Measurements from ENCODE around the gene MMP17.
A peak's percentile ranks its signal among the peaks of the same experiment; 100 is the strongest.

The MMP17 gene

DNA sequence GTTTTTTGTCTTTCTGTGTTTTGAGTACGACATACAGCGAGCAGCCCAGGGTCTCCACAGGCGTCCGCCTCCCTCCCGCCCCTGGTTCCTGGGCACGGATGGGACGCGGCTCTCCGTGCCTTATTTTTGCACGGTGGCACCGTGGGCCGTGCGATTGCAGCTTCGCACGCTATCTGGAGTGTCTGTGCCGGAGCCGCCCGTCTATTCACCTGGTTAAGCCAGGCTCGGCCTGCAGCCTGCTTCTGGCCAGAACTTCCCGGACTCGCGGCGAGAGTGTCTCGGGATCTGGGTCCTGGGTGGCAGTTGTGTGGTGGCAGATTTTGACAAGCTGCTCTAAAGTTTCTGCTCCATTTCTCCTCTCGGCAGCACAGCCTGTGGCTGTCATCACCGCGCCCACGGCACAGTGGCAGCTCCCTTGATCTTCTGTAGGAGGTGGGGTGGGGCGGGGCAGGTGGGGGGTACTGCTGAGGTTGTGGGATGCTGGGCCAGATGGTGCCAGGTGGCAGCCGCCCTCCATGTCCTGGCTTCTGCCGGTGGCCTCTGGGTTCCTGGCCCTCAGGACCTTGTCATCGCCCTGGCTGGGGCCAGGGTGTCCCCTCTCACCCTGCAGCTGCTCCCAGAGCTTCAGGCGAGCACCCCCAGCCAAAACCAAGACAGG lies 2.9 kb downstream of the MMP17 start:
- DNase-seq: peak; percentile 70 to 85

DNA sequence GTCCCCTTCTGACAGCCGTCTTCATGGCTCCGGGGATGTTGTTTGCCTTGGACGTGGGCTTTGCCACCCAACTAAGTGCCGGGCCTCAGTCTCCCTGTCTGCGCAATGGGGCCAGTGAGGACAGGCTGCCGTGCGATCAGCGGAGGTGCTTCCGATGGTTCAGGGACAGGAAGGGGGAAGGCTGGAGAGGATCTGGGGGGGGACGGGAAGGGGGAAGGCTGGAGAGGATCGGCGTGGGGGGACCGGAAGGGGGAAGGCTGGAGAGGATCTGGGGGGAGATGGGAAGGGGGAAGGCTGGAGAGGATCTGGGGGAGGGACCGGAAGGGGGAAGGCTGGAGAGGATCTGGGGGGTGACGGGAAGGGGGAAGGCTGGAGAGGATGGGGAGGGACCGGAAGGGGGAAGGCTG lies 3.4 kb downstream of the MMP17 start:
- DNase-seq: peak; percentile 68 to 78

DNA sequence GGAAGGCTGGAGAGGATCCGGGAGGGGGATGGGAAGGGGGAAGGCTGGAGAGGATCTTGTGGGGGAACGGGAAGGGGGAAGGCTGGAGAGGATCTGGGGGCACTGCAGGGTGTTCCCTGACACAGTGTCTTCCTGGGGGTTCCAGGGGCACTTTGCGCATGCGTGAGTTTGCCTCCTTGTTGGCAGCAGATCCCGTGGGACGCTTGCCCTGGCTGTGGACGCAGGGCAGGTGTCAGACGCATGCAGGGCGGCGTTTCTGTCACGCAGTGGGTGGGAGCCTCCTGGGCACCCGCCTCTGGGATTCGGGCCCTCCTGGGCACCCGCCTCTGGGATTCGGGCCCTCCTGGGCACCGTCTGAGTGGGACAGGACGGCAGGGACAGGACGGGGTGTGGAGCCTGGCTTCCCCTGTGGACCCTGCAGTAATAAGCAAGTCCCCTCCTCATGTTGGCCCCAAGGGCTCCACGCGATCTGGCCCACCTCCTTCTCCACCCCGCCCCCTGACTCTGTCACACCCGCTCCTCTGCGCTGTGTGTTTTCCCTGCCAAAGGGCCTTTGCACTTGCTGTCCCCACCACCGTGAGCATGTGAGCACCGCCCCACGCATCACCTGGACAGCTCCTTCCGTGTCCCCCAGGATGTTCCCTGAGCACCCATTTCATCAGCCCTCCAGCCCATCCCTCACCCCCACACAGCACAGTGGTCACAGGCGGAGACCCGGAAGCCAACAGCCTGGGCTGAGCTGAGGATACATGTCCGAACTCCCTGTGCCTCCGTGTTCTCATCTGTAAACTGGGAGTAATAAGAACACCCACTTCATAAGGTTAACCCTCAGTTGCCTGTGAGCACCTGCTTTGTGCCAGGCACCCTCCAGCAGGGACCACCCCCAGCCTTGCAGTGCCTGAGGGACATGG lies 4.4 kb downstream of the MMP17 start:
- peak; percentile 53 to 79 for DNase-seq

DNA sequence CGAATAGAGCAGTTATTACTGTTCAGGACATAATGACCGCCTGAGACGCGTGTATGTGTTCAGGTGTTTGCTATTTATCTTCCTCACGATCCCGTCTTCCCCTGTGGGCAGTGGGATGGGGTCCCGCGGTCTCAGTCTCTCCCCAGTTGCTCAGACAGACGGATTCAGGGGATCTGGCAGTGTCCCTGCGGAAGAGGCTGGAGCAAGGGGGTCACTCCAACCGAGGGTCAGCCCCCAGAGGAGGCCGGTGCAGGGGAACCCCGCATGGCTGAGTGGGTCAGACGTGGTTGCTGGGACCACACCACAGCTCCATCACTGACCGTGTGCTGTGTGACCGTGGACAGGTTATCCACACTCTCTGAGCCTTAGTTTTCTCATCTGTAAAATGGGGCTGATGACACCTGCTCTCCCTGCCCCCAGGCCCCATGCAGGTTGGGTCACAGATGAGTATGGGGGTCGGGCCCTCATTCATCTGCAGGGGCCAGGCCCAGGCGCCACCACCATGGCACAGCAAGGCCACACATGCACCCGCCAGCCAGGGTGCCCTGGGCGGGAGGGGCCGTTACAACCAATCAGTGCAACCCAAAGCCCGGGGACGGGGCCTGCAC lies 5.2 kb downstream of the MMP17 start:
- DNase-seq: no peak

DNA sequence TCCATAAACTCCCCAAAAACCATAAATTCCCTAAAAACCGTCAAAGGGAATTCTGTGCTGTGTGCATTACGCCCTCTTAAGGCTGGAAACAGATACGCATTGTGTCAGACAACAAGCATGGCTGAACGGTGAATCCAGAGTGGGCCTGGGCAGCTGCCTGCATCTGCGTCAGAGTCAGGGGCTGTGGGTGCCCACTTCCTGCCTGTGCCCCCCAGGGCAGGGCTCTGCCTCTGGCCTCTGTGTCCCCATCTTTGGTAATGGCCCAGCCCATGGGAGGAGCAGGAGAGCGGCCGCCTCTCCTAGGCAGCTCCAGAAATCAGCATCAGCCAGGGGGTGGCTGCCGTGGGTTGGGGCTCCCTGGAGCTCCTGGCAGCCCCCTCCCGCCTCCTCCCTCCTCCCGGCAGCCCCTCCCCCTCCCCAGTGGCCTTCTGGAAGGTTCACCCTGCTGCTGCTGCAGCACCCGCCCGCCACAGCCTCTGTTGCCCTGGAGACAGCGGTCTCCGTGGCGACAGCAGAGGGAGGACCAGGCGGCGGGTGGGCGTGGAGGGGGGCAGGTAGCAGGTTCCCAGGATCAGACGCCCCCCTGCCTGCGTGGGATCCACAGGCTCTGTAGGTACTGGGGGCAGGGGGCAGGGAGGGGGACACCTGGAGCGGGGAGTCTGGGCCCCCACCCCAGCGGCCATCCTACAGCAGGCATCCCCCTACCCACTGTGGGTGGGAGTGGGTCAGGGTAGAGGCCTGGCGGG lies 5.9 kb downstream of the MMP17 start:
- peak in 1 of 2 experiments; percentile 28 for DNase-seq

DNA sequence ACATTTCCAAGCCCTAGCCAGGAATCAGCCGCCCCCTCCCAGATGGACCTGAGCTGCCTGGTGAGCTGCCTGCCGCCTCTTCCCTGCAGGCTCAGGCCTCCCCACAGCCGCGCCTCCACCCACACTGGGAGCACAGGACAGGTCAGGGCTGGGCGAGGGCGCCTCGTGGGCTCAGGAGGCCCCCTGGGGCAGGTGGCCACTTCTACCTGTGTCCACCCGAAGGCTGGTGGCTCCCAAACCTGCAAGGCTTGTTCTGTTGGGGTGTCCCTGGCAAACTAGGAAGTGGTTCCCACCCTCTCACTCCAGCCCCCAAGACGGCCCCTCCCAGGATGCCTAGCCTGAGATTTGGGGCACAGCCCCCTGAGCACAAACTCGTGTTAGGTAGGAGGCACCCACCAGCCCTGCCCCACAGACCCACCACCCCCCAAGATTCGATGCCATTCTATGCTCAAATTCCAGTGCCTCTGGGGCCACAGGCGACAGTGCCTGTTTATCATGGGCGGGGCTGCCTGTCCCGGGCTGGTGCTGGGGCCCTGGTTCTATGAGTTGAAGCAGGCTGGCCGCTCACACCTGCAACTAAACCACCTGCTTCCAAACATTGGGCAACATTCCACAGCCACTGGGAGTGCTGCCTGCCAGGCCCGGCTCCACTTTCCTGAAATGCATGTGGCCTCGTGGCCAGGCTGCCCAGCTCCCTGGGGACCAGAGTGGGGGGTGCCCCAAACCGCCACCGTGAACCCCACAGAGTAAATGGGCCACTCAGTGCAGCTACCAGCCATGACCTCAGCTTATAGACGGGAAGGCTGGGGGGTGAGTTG lies 6.8 kb downstream of the MMP17 start:
- DNase-seq: no peak

DNA sequence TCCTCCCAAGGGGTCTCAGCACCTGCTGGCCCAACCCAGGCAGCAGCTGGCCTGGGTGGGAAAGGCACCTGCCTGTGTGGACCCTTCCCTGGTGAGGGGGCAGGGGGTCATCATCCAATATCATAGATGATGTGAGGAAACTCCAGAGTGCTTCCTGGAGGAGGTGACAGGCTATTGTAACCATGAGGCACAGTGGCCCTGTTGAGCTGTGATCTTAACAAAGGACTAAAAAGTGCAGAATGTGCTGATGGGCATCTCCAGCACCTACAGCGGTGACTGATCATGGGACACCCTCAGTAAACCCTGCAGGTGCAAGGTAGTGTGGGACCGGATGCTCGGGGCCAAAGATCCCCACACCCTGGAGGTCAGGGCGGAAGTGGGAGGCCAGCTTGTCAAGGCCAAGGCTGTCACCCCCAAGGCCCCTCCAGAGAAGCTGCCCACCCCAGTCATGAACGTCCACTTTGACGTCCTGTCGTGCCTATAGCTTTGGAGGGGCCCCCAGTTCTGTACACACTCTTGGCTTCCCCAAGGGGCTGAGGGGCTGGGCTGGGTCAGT lies 7.5 kb downstream of the MMP17 start:
- no peak for DNase-seq

DNA sequence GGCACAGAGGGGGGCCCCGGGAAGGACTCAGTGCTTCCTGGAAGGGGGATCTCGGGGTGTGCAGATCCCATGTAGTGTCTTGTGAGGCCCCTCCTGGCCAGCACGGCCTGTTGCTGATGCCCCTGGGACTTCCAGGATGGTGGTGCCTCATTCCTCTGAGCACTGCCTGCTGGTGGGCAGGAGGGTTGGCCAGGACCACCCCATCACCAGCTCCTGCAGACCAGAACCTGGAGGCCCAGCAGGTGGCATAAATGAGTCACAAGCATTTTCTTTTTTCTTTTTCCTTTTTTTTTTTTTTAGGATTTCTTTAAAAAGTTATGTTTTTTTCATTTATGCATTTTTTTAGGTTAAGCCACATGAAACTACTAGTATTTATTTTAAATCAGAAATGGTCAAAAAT lies 8.0 kb downstream of the MMP17 start:
- DNase-seq: no peak

DNA sequence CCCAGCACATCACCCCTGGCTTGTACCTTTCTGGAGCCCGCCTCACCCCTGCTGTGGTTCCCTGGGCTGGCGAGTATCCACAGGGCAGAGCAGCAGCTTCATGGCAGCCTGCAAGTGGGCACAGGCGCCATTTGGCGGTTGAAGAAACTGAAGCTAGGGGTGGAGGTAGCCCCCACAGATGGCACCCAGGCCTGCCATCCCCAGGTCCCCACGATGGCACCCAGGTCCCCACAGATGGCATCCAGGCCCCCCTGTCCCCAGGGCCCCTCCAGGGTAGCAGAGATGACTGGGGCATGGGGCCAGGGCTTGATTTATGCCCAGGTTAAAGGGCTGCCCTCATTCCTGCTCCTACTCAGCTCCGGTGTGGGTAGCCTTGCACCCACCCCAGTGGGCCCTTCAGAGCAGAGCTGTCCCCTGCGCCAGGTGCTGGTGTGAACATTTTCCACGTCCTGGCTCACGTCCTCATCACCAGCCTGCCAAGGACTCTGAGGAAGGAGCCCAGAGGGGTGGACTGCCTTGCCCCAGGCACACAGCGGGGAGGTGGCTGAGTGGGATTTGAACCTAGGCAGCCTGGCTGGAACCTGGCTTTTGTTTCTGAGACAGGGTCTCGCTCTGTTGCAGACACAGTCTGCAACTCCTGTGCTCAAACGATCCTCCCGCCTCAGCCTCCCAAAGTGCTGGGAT lies 8.7 kb downstream of the MMP17 start:
- no peak for DNase-seq

DNA sequence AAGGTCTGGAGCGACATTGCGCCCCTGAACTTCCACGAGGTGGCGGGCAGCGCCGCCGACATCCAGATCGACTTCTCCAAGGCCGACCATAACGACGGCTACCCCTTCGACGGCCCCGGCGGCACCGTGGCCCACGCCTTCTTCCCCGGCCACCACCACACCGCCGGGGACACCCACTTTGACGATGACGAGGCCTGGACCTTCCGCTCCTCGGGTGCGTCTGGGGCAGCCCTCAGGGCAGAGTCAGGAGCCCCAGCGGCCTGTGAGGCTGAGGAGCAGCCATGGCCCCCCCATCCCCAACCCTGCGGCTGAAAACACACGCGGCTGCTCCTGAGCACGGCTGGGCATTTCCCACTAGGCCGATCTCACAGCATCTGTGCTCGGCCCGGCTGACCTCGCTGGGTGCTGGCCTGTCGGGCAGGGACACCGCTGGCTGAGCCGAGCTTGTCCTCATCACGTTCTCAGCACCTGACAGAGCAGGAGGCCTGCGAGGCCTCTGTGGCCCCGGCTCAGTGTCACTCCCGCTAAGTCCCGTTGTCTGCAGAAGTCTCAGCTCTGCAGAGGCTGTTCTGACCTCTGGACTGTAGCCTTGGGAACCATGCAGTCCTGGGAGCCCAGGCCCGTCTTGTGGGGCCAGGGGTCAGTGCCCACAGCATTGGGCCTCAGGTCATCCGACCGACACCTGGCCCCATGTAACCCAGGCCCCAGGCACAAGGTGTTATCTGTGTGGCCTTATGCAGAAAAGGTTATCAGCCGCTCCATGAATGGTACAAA lies 12.6 kb downstream of the MMP17 start:
- DNase-seq: no peak

DNA sequence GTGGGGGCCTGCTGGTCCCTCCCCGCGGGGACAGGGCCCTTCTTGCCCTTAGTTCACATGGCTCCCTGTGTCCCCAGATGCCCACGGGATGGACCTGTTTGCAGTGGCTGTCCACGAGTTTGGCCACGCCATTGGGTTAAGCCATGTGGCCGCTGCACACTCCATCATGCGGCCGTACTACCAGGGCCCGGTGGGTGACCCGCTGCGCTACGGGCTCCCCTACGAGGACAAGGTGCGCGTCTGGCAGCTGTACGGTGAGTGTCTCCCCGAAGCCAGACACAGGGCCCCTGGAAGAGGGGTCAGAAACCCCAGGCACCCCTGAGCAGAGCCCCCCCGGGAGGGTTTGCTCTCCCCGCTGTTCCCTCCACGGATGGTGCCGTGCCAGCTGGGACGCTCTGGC lies 13.4 kb downstream of the MMP17 start:
- DNase-seq: no peak

DNA sequence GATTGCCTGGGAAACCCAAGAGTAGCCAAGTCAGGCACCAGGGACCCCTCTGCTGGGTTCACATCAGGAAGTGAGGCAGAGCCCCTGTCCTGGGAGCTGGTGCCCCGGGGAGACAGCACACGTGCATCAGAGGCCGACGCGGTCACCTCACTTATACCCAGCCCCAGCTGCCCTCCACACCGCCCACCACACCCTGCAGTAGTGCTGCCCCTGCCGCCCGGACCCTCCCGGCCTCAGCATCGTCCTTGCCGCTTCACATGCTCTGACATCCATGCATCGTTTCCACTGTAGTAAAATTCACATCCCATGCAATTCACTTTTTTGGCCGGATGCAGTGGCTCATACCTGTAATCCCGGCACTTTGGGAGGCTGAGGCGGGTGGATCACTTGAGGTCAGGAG lies 14.0 kb downstream of the MMP17 start:
- DNase-seq: no peak

DNA sequence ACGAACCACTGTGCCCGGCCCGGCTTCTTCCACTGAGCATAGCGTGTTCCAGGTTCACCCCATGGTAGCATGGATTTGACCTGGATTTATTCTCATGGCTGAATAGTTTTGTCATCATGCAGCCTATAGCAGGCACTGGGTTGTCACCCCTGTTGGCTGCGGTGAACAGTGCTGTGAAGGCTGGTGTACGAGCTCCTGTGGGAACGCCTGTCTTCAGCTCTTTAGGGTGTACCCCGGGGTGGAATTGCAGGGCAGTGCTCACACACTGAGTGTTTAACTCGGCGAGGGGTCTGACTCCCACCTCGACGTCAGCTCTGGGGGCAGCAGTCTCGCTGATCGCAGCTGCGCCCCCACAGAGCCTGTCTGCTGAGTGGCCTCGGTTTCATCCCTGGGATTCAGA lies 15.3 kb downstream of the MMP17 start:
- no peak for DNase-seq

DNA sequence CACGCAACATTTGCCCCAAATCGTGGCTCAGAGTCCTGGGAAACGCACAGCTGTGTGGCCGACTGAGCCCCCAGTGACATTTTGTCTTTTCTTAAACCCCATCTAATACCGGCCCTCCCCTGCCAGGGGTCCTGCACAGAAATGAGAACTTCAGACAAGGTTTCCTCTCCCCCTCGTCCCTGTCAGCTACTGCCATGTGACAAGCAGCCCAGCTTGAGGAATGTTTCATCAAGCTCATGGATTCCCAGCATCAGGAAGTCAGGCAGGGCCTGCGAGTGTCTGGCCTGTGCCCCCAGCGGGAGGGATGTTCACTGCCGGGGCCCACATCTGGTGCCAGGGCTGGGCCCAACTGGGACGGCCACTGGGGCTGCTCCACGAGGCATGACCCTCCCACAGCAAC lies 15.9 kb downstream of the MMP17 start:
- DNase-seq: no peak

DNA sequence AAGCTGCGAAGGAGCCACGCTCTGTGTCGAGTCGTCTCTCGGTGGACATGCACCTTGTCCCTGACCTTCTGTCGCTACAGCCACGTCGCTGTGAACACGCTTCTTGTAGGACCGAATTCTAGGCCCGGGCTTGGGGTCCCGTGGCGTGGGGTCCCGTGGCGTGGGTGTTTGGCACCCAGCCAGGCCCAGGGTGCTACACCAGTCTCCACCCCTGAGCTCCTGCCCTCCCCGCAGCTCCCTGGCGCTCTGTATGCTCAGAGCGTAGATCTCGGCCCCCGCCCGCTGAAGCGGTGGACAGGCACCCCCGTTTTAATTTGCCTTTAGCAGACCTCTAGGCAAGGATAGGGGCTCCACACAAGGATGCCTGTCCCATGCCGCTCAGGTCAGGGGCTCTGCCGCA lies 16.5 kb downstream of the MMP17 start:
- DNase-seq: no peak

DNA sequence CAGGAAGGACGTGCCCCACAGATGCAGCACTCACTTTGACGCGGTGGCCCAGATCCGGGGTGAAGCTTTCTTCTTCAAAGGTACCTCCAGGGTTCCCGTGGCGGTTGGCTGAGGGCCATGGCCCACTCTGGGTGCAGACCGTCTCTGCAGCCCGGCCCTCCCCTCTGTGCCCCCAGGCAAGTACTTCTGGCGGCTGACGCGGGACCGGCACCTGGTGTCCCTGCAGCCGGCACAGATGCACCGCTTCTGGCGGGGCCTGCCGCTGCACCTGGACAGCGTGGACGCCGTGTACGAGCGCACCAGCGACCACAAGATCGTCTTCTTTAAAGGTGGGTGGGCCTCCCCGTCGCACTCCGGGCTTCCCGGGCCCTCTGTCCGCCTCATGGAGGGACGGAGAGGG lies 16.9 kb downstream of the MMP17 start:
- DNase-seq: no peak

DNA sequence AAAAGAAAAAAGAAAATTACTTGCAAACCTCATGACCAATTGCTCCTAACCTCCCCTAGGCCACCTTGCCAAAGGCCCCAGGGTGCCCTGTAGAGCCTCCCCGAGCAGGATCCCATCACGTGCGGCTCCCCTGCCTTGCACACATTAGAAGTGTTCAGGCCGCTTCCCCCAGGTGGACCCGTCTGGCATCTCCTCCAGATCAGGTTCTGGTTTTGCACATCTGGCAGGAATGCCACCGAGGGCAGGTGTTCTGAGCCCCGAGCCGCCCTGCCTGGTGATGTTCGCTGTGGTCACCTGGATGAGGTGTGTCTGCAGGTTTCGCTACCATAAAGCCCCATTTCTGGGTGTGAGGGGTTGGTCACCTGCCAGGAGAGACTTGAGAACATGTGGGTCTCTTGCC lies 19.3 kb downstream of the MMP17 start:
- DNase-seq: no peak

DNA sequence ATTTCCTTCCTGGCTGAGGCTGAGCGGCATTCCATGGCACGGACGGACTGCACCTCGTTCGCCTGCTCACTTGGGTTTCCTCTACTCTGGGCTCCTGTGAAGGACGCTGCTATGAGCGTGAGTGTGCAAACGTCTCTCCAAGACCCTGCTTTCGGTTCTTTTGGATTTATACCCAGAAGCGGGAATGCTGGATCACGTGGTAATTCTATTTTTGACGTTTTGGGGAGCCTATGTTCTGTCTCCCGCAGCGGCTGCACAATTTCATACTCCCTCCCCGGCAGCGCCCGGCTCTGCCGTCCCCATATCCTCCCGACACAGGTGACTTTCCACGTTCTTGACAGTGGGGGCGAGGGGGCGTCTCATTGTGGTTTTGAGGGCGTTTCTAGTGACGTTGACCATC lies 20.6 kb downstream of the MMP17 start:
- no peak for DNase-seq

DNA sequence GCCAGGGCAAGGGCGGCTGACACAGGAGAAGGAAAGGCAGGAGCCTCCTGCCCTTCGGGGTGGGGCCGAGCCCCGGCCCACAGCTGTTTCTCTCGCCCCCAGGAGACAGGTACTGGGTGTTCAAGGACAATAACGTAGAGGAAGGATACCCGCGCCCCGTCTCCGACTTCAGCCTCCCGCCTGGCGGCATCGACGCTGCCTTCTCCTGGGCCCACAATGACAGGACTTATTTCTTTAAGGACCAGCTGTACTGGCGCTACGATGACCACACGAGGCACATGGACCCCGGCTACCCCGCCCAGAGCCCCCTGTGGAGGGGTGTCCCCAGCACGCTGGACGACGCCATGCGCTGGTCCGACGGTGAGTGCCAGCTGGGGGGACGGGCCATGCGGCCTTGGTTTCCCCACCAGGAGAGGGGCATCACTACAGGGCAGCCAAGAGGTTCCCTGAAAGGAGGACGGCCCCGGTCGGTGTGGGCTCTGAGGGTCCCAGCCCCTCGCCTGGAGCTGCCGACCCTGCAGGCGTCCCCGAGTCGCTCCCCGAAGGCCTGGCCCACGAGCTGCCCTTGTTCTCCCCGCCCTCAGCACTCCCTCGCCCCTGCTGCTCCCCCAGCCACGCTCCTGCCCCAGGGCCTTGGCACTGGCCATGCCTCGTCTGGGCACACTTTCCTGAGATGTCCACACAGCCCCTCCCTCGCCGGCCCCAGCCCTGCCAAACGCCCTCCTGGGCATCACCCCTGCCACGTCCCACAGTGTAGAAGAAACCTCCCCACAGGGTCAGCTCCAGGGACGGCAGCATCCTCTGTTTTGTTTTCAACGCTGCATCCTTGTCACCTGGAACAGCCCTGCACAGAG lies 21.7 kb downstream of the MMP17 start:
- no peak for DNase-seq

All from NCI-H524 (cell line).